Amniotic stem cell (primary cell): ENCODE results near the gene ZNF213.

Experiments used
- DNase-seq: peaks from one replicate; lab custom pipeline; 2025; lab: John Stamatoyannopoulos, UW

Gene ZNF213

GRCh38 chr16:3134338-3135125 lies at the start of gene ZNF213:
Gene ZNF213, plus strand, starts transcription at chr16:3135029. Its CDS starts 2,252 bp downstream, at chr16:3137281.
- DNase-seq: peak; percentile 98

- DNase-seq: no peak
Observed at GRCh38 chr16:3085868-3086595, 48.8 kb upstream of the ZNF213 start.

GRCh38 chr16:3086596-3087242 lies 48.1 kb upstream of the ZNF213 start:
- DNase-seq: no peak

- DNase-seq: no peak
Observed at GRCh38 chr16:3087243-3088235, 47.3 kb upstream of the ZNF213 start.

GRCh38 chr16:3088450-3088849 lies 46.4 kb upstream of the ZNF213 start:
- no peak for DNase-seq

GRCh38 chr16:3088925-3089716 lies 45.7 kb upstream of the ZNF213 start:
- no peak for DNase-seq

GRCh38 chr16:3089717-3090592 lies 44.9 kb upstream of the ZNF213 start:
- DNase-seq: no peak

GRCh38 chr16:3091551-3091950 lies 43.3 kb upstream of the ZNF213 start:
- DNase-seq: no peak

GRCh38 chr16:3092501-3092941 lies 42.3 kb upstream of the ZNF213 start:
- DNase-seq: no peak

GRCh38 chr16:3094289-3095027 lies 40.4 kb upstream of the ZNF213 start:
- DNase-seq: no peak

- no peak for DNase-seq
Observed at GRCh38 chr16:3095869-3096268, 39.0 kb upstream of the ZNF213 start.

GRCh38 chr16:3096362-3096761 lies 38.5 kb upstream of the ZNF213 start:
- no peak for DNase-seq

GRCh38 chr16:3097266-3097665 lies 37.6 kb upstream of the ZNF213 start:
- DNase-seq: no peak

GRCh38 chr16:3098459-3099394 lies 36.1 kb upstream of the ZNF213 start, which contains the start of gene ZSCAN10:
Gene ZSCAN10, minus strand, starts transcription at chr16:3099294. Its CDS starts 6,357 bp downstream, at chr16:3092937.
- DNase-seq: no peak

- DNase-seq: no peak
Observed at GRCh38 chr16:3099395-3099731, 35.5 kb upstream of the ZNF213 start.

GRCh38 chr16:3099732-3100499 lies 34.9 kb upstream of the ZNF213 start:
- DNase-seq: peak; percentile 59
